Hematopoietic multipotent progenitor cell treated with erythropoietin and hydrocortisone succinate and interleukin-3 and kit ligand, for 8 days (in vitro differentiated cells): ENCODE results near the gene TRAF3IP3.
A peak's percentile ranks its signal among the peaks of the same experiment; 100 is the strongest.

Source experiments
- DNase-seq: peaks from one replicate; pipeline ENCODE4 v3.0.0-alpha.2; 2015

Gene TRAF3IP3

GRCh38 chr1:209803568-209803967 lies 47.7 kb downstream of the TRAF3IP3 start:
- no peak for DNase-seq

GRCh38 chr1:209805341-209805781 lies 49.5 kb downstream of the TRAF3IP3 start:
- DNase-seq = no peak

GRCh38 chr1:209805875-209806760 lies 50.3 kb downstream of the TRAF3IP3 start, which contains the start of gene IRF6:
Gene IRF6, minus strand, starts transcription at chr1:209806142. Its CDS starts 4,729 bp downstream, at chr1:209801413.
- DNase-seq = peak; percentile 88

GRCh38 chr1:209807509-209807908 lies 51.7 kb downstream of the TRAF3IP3 start:
- DNase-seq = no peak

GRCh38 chr1:209808059-209808581 lies 52.3 kb downstream of the TRAF3IP3 start:
- peak; percentile 87 for DNase-seq

GRCh38 chr1:209809611-209810010 lies 53.8 kb downstream of the TRAF3IP3 start:
- no peak for DNase-seq

DNA sequence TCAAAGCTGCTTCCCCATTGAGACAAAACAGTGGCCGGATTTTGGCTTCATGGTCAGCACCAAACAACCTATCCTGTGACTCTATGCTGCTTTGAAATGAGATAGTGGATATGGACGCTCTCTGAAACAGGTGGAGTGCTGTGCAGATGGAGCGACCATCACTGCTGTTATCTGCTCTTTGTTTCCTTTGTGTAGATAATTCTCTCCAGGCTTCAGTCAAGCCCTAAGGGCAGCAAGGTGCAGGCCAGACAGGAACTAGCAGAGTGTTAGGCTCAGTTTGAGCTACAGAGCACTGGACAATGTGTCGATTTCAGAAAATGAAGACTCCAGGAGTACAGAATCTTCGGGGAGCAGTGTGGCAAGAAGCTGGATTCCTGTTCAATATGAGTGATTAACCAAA lies 54.9 kb downstream of the TRAF3IP3 start:
- no peak for DNase-seq

DNA sequence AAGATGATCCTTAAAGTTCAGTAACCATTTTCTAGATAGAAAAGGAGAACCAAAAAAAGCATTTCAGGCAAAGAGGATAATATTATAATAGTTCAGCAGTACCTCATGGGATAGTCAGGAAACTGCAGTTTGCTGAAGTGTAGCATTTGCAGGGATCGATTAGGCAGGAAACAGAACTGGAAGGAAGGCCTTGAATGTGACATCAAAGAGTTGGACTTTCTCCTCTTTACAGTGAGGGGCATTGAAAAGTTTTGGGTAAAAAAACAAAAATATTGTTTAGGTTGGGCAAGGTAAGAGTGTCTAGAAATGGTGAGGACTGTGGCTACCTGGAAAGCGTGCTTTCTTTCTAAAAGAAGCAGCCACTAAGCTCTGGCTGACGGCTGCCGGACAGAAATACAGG lies 58.0 kb downstream of the TRAF3IP3 start:
- DNase-seq = no peak

- no peak for DNase-seq
These were observed 59.6 kb downstream of the TRAF3IP3 start for GRCh38 chr1:209815490-209815889.

- no peak for DNase-seq
These were observed 60.1 kb downstream of the TRAF3IP3 start for GRCh38 chr1:209815931-209816341.

- no peak for DNase-seq
These were observed 61.1 kb downstream of the TRAF3IP3 start for GRCh38 chr1:209816923-209817322.

- no peak for DNase-seq
These were observed 61.8 kb downstream of the TRAF3IP3 start for GRCh38 chr1:209817691-209818090.

GRCh38 chr1:209819058-209819457 lies 63.2 kb downstream of the TRAF3IP3 start:
- no peak for DNase-seq

GRCh38 chr1:209820986-209821385 lies 65.1 kb downstream of the TRAF3IP3 start:
- no peak for DNase-seq

- DNase-seq = no peak
These were observed 66.9 kb downstream of the TRAF3IP3 start for GRCh38 chr1:209822706-209823105.

DNA sequence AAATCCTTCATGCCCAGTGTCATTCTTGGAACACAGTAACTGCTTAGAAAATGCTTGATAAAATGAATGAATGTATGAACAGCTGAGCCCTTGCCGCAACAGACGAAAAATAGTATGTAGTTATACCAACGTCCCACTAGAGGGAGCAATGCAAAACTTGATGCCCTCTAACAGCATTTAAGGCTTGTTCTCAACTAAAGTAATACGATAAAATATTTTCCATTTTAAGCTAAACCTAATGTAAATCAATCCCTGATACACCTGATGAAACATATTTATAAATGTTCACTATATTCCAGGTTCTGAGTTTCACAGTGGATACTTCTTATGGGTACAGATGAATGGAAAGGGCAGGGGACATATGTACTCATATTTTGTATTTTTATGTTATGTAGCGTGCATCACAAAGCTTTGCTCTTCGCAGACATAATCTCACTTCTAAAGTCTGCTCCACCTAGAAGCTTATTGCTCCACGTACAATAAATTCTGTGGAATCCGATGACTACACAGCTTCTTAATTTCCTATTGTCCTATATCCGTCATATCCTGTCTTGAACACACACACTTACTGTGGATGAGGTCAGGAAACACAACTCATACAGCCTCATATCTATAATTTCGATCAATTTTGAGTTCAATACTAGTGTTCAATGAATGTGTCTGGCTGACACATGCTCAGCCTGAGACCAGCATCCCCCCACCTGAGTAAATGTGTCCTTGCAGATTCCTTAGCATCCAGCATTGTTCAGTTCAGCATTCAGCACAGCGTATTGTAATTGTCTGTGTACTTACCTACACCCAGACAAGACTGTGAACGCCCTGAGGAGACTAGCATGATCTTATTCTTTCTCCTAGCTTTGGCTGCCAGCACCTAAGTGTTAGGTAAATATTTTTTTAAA lies 67.5 kb downstream of the TRAF3IP3 start:
- DNase-seq = peak; percentile 81

GRCh38 chr1:209825591-209826434 lies 70.0 kb downstream of the TRAF3IP3 start:
- no peak for DNase-seq

DNA sequence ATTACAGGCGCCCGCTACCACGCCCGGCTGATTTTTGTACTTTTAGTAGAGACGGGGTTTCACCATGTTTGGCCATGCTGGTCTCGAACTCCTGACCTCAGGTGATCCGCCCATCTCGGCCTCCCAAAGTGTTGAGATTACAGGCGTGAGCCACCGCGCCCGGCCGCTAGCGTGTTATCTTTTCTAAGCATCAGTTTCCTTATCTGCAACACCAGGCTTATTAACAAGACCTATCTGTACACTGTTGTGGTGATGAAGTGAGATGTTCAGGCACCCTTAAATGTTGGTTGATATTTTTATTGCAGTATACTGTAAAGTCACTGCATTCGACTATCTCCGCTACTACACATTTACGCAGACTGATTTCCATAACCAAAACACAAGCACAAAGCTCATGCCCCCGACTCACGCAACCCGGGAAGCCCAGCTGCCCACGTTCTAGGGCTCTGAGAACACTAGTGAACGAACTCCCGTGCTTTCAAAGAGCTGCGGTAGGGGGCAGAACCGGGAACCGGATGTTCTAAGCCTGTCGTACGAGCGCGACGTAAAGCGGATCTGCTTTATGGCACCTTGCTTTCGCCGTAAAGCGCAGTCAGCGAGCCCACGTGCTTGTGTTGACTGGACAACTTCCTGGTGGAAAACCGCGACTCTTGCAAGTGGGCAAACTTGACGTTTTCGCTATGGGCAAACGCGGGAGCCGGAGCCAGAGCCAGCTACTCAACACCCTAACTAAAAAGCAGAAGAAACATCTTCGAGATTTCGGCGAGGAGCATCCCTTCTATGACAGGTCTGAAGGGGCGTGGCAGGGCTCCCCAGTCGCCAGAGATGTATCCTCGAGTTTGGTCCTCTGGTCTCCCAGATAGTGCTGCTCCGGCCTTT lies 71.8 kb downstream of the TRAF3IP3 start, which contains the start of gene UTP25:
TSS of gene UTP25 (plus strand) at position 589 of the 879 bp plus-strand sequence. CDS start at position 681, 92 bp downstream.
- DNase-seq = peak; percentile 97

DNA sequence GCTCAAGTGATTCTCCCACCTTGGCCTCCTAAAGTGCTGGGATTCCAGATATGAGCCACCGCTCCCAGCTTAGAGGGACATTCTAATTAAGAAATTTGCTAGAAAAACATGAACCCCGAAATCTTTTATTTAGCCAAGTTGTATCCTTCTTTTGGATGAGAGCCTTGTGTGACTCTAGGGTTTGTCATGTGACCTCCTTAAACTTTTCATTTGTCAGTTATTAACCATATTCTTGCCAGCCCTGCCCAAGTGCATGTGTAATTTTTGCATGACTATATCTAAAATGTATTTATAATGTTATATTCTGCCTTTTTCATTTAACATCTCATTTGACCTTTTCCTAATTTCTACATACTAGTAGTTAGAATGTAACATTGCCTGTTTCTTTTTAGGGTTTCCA lies 73.9 kb downstream of the TRAF3IP3 start:
- no peak for DNase-seq

GRCh38 chr1:209830722-209831121 lies 74.9 kb downstream of the TRAF3IP3 start:
- DNase-seq = no peak

DNA sequence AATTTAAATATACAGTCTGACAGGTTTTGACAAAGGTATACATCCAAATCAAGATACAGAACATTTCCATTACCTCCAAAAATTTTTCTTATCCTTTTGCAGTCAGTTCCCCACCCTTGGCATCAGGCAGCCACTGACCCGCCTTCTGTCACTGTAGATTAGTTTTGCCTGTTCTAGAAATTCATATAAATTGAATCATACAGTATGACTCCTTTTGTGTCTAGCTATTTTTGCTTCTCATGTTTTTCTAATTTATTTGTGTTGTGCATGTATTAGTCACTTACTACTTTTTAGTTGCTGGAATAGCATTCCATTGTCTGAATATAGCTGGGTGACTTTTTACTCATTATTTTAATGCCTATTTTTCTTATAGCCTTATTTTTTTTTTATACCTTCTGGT lies 75.8 kb downstream of the TRAF3IP3 start:
- no peak for DNase-seq
